ACC112 (cell line): Measurements from ENCODE around the gene CARD11.

Source experiments
- H2AFZ ChIP-seq: fragments of 200-600 bp; sonication (generic); one replicate; pipeline ENCODE4 v1.6.0; 2017; ENCODE audit warnings: antibody characterized with exemption, low read length; ENCODE audit not compliant: unreplicated experiment
- H3K27ac ChIP-seq: fragments of 200-600 bp; sonication (generic); 2 replicates; pipeline ENCODE4 v1.5.1; 2014; ENCODE audit warnings: low read depth, mild to moderate bottlenecking, antibody characterized with exemption, low read length, moderate library complexity
- H3K27me3 ChIP-seq: fragments of 200-600 bp; sonication (generic); 2 replicates; pipeline ENCODE4 v1.6.1; 2014; ENCODE audit warnings: mild to moderate bottlenecking, antibody characterized with exemption, low read length, moderate library complexity, mixed read lengths; ENCODE audit not compliant: insufficient read depth
- H3K36me3 ChIP-seq: fragments of 200-600 bp; sonication (generic); 2 replicates; pipeline ENCODE4 v1.6.1; 2016; ENCODE audit warnings: mild to moderate bottlenecking, antibody characterized with exemption, low read length, moderate library complexity, mixed read lengths; ENCODE audit not compliant: insufficient read depth
- H3K4me1 ChIP-seq: fragments of 200-600 bp; sonication (generic); one replicate; pipeline ENCODE4 v1.6.1; 2016; ENCODE audit warnings: low read length, mixed read lengths; ENCODE audit not compliant: insufficient read depth, unreplicated experiment, control insufficient read depth
- H3K4me3 ChIP-seq: fragments of 200-600 bp; sonication (generic); 2 replicates; pipeline ENCODE4 v1.5.1; 2014; ENCODE audit warnings: mild to moderate bottlenecking, low read depth, low read length
- H3K79me2 ChIP-seq: fragments of 200-600 bp; sonication (generic); one replicate; pipeline ENCODE4 v1.6.0; 2016; ENCODE audit warnings: low read length; ENCODE audit not compliant: control insufficient read depth, unreplicated experiment, insufficient read depth

The CARD11 gene

GRCh38 chr7:2862831-2863361, 180.8 kb downstream of the CARD11 start:
- Histone ChIP-seq H3K4me3 (peak overlapping the region; percentile 35), H2AFZ (peak overlapping the region; percentile 40), H3K79me2 (no peaks in the 10 kb centered on the region), H3K36me3 (no peaks in the 10 kb centered on the region), H3K4me1 (peaks cover 25% of the 10 kb centered on the region), H3K27ac (peak overlapping the region; percentile 95), H3K27me3 (no peaks in the 10 kb centered on the region)

- H2AFZ ChIP-seq: no peak overlapping the region
- H3K36me3 ChIP-seq: no peaks in the 10 kb centered on the region
- H3K79me2 ChIP-seq: no peaks in the 10 kb centered on the region
- H3K4me1 ChIP-seq: peaks cover 25% of the 10 kb centered on the region
- H3K27ac ChIP-seq: no peak overlapping the region
- H3K4me3 ChIP-seq: no peak overlapping the region
- no peaks in the 10 kb centered on the region for H3K27me3 ChIP-seq
Observed at GRCh38 chr7:2861509-2861908, 182.2 kb downstream of the CARD11 start.

GRCh38 chr7:2860627-2861133, 183.0 kb downstream of the CARD11 start:
- no peaks in the 10 kb centered on the region for H3K79me2 ChIP-seq
- no peaks in the 10 kb centered on the region for H3K27me3 ChIP-seq
- H3K27ac ChIP-seq: no peak overlapping the region
- no peak overlapping the region for H3K4me3 ChIP-seq
- peaks cover 25% of the 10 kb centered on the region for H3K4me1 ChIP-seq
- no peak overlapping the region for H2AFZ ChIP-seq
- no peaks in the 10 kb centered on the region for H3K36me3 ChIP-seq

- H3K4me3 ChIP-seq: no peak overlapping the region
- H3K27ac ChIP-seq: no peak overlapping the region
- H3K79me2 ChIP-seq: no peaks in the 10 kb centered on the region
- H2AFZ ChIP-seq: no peak overlapping the region
- H3K36me3 ChIP-seq: no peaks in the 10 kb centered on the region
- H3K4me1 ChIP-seq: peaks cover 25% of the 10 kb centered on the region
- H3K27me3 ChIP-seq: no peaks in the 10 kb centered on the region
Observed at GRCh38 chr7:2859952-2860351, 183.7 kb downstream of the CARD11 start.

- H2AFZ ChIP-seq: no peak overlapping the region
- H3K79me2 ChIP-seq: no peaks in the 10 kb centered on the region
- no peaks in the 10 kb centered on the region for H3K36me3 ChIP-seq
- no peaks in the 10 kb centered on the region for H3K27me3 ChIP-seq
- no peak overlapping the region for H3K4me3 ChIP-seq
- H3K27ac ChIP-seq: no peak overlapping the region
- peaks cover 13% of the 10 kb centered on the region for H3K4me1 ChIP-seq
Observed at GRCh38 chr7:2858621-2859020, 185.0 kb downstream of the CARD11 start.

- no peaks in the 10 kb centered on the region for H3K36me3 ChIP-seq
- H3K27ac ChIP-seq: no peak overlapping the region
- no peaks in the 10 kb centered on the region for H3K79me2 ChIP-seq
- H3K4me1 ChIP-seq: peaks cover 12% of the 10 kb centered on the region
- no peaks in the 10 kb centered on the region for H3K27me3 ChIP-seq
- H3K4me3 ChIP-seq: no peak overlapping the region
- no peak overlapping the region for H2AFZ ChIP-seq
Observed at GRCh38 chr7:2856388-2857169, 187.1 kb downstream of the CARD11 start.
